HEK293 (cell line): Measurements from ENCODE around the gene FSHR.

ENCODE experiments used
- CTCF ChIA-PET: fragments of 350-600 bp; formaldehyde crosslinking; extraction: SDS; loops from one replicate; lab custom pipeline; 2021; ENCODE audit warnings: antibody characterized with exemption; lab: Yijun Ruan, JAX
- POLR2A ChIA-PET: fragments of 300-600 bp; formaldehyde crosslinking; extraction: SDS; loops from one replicate; lab custom pipeline; 2020; ENCODE audit warnings: antibody characterized with exemption, inconsistent platforms; lab: Yijun Ruan, JAX
- H3K27ac ChIP-seq: fragments of 200-500 bp; sonication (Bioruptor generic); 2 replicates; pipeline ENCODE4 v1.5.1; 2014; ENCODE audit warnings: low read depth, low read length, control low read depth, inconsistent platforms; ENCODE audit errors: extremely low read depth
- H3K36me3 ChIP-seq, 2 experiments: fragments of 200-500 bp in 1 of 2; sonication (Bioruptor generic) in 1 of 2; 1 replicate in 1 of 2; 2 replicates in 1 of 2; pipeline ENCODE4 v1.5.1; 2014 to 2017; ENCODE audit warnings: inconsistent platforms in 2 of 2, low read length in 2 of 2; ENCODE audit not compliant: control insufficient read depth in 2 of 2, insufficient read depth in 1 of 2
- H3K4me1 ChIP-seq: fragments of 200-500 bp; sonication (Bioruptor generic); 2 replicates; pipeline ENCODE4 v1.5.1; 2014; ENCODE audit warnings: mild to moderate bottlenecking, low read length, inconsistent platforms; ENCODE audit not compliant: control insufficient read depth, insufficient read depth
- H3K4me3 ChIP-seq: 2 replicates; pipeline ENCODE4 v1.5.1; 2011; ENCODE audit warnings: low read depth, mild to moderate bottlenecking, control low read depth, low read length, moderate library complexity
- H3K9me3 ChIP-seq: fragments of 200-500 bp; sonication (Bioruptor generic); 2 replicates; pipeline ENCODE4 v1.5.1; 2014; ENCODE audit warnings: low read depth, low read length, inconsistent platforms; ENCODE audit not compliant: control insufficient read depth, insufficient read depth
- HOXA7 ChIP-seq: sonication (generic); formaldehyde crosslinking; IDR thresholded peaks from 2 replicates; pipeline ENCODE4 v1.8.1; 2022; ENCODE audit warnings: missing genetic modification reagents, borderline replicate concordance
- IKZF3 ChIP-seq: fragments of 450-650 bp; IDR thresholded peaks from 2 replicates; pipeline ENCODE4 v1.5.0; 2018; ENCODE audit warnings: missing biosample characterization, mild to moderate bottlenecking, missing genetic modification characterization, moderate library complexity
- MEIS1 ChIP-seq: sonication (generic); formaldehyde crosslinking; IDR thresholded peaks from 2 replicates; pipeline ENCODE4 v1.8.1; 2022; ENCODE audit warnings: missing genetic modification reagents, mild to moderate bottlenecking, borderline replicate concordance
- ZBTB49 ChIP-seq: fragments of 450-650 bp; formaldehyde crosslinking; IDR thresholded peaks from 2 replicates; pipeline ENCODE4 v1.5.1; 2016; ENCODE audit warnings: missing biosample characterization, missing genetic modification characterization, low read depth
- ZBTB8A ChIP-seq: fragments of 450-650 bp; formaldehyde crosslinking; IDR thresholded peaks from 2 replicates; pipeline ENCODE4 v1.5.1; 2016; ENCODE audit warnings: missing biosample characterization, missing genetic modification characterization
- ZFHX2 ChIP-seq: fragments of 450-650 bp; formaldehyde crosslinking; conservative IDR thresholded peaks from 2 replicates; pipeline ENCODE4 v1.5.1; 2016; ENCODE audit warnings: missing biosample characterization, missing genetic modification characterization
- ZNF10 ChIP-seq: fragments of 450-650 bp; formaldehyde crosslinking; IDR thresholded peaks from 2 replicates; pipeline ENCODE4 v1.5.1; 2017; ENCODE audit warnings: missing biosample characterization, missing genetic modification characterization
- ZNF155 ChIP-seq: fragments of 450-650 bp; formaldehyde crosslinking; IDR thresholded peaks from 2 replicates; pipeline ENCODE4 v1.5.1; 2016; ENCODE audit warnings: missing biosample characterization, missing genetic modification characterization
- ZNF157 ChIP-seq: fragments of 450-650 bp; formaldehyde crosslinking; IDR thresholded peaks from 2 replicates; pipeline ENCODE4 v1.5.1; 2016; ENCODE audit warnings: missing biosample characterization, missing genetic modification characterization
- ZNF16 ChIP-seq: fragments of 450-650 bp; formaldehyde crosslinking; IDR thresholded peaks from 2 replicates; pipeline ENCODE4 v1.5.1; 2016; ENCODE audit warnings: low read depth, missing biosample characterization, missing genetic modification characterization
- ZNF174 ChIP-seq: fragments of 450-650 bp; formaldehyde crosslinking; IDR thresholded peaks from 2 replicates; pipeline ENCODE4 v1.5.0; 2017; ENCODE audit warnings: missing biosample characterization, mild to moderate bottlenecking, missing genetic modification characterization
- ZNF18 ChIP-seq: fragments of 450-650 bp; formaldehyde crosslinking; IDR thresholded peaks from 2 replicates; pipeline ENCODE4 v1.5.1; 2016; ENCODE audit warnings: missing biosample characterization, missing genetic modification characterization
- ZNF248 ChIP-seq: fragments of 450-650 bp; formaldehyde crosslinking; IDR thresholded peaks from 2 replicates; pipeline ENCODE4 v1.5.1; 2017; ENCODE audit warnings: missing biosample characterization, missing genetic modification characterization
- ZNF37A ChIP-seq: fragments of 450-650 bp; IDR thresholded peaks from 2 replicates; pipeline ENCODE4 v1.5.1; 2018; ENCODE audit warnings: missing biosample characterization, missing genetic modification characterization
- ZNF555 ChIP-seq: fragments of 450-650 bp; formaldehyde crosslinking; conservative IDR thresholded peaks from 2 replicates; pipeline ENCODE4 v1.5.1; 2017; ENCODE audit warnings: missing biosample characterization, mild to moderate bottlenecking, missing genetic modification characterization, inconsistent platforms
- ZNF600 ChIP-seq: fragments of 450-650 bp; formaldehyde crosslinking; IDR thresholded peaks from 2 replicates; pipeline ENCODE4 v1.5.1; 2016; ENCODE audit warnings: missing biosample characterization, missing genetic modification characterization
- ZNF747 ChIP-seq: fragments of 450-650 bp; formaldehyde crosslinking; IDR thresholded peaks from 2 replicates; pipeline ENCODE4 v1.5.1; 2016; ENCODE audit warnings: missing biosample characterization, missing genetic modification characterization
- ZSCAN16 ChIP-seq: fragments of 450-650 bp; formaldehyde crosslinking; IDR thresholded peaks from 2 replicates; pipeline ENCODE4 v1.5.1; 2016; ENCODE audit warnings: missing biosample characterization, missing genetic modification characterization
- TF ChIP-seq, protein P1 (sequence below): fragments of 450-650 bp; formaldehyde crosslinking; IDR thresholded peaks from 2 replicates; pipeline ENCODE4 v1.5.1; 2016; ENCODE audit warnings: missing biosample characterization, missing genetic modification characterization
- TF ChIP-seq, protein P2 (sequence below): fragments of 450-650 bp; formaldehyde crosslinking; IDR thresholded peaks from 2 replicates; pipeline ENCODE4 v1.5.1; 2016; ENCODE audit warnings: missing biosample characterization, missing genetic modification characterization

Gene FSHR

DNA sequence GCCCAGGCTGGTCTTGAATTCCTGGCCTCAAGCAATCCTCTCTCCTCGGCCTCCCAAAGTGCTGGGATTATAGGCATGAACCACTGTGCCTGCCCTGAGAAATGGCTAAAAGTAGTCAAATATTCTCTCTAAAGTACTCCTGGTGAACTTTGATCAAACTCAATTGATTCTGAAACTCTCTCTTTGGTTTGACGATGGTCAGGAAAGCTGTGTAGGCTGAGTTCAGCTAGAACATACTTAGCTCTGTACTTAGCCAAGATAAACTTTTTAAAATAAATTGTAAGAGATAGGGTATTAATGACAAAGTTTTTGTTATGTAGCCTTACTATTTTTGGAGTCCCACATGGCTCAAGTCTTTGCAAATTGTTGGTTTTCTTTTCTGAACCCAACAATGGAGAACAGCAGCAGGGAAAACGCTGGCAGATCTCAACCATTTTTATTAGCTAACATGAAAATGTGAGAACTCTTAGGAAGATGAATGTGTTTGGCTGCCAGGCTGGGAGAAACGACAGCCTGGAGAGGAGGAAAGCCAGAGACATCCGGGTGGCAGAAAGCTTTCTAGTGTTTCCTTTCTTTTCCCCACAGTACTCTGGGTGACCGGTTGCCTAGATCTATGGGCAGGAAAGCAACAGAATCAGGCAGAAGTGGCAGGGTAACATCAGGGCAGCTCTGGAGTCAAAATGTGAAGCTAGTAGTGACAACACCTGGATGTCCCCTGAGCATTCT is 205.8 kb downstream of the FSHR start:
- Histone ChIP-seq H3K27ac (no peak overlapping the region), H3K36me3 (no peaks in the 10 kb centered on the region)
- POLR2A ChIA-PET: no interaction called here
- TF ChIP-seq, protein P1, sequence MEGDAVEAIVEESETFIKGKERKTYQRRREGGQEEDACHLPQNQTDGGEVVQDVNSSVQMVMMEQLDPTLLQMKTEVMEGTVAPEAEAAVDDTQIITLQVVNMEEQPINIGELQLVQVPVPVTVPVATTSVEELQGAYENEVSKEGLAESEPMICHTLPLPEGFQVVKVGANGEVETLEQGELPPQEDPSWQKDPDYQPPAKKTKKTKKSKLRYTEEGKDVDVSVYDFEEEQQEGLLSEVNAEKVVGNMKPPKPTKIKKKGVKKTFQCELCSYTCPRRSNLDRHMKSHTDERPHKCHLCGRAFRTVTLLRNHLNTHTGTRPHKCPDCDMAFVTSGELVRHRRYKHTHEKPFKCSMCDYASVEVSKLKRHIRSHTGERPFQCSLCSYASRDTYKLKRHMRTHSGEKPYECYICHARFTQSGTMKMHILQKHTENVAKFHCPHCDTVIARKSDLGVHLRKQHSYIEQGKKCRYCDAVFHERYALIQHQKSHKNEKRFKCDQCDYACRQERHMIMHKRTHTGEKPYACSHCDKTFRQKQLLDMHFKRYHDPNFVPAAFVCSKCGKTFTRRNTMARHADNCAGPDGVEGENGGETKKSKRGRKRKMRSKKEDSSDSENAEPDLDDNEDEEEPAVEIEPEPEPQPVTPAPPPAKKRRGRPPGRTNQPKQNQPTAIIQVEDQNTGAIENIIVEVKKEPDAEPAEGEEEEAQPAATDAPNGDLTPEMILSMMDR (tag by site-specific recombination): no peak
- TF ChIP-seq ZNF10 (tag by site-specific recombination): no peak
- no peak for TF ChIP-seq ZSCAN16 (tag by site-specific recombination)
- no peak for TF ChIP-seq ZNF248 (tag by site-specific recombination)
- no peak for TF ChIP-seq ZBTB8A
- TF ChIP-seq ZNF18 (tag by site-specific recombination): no peak
- no peak for TF ChIP-seq MEIS1 (CRISPR knock-in tag)
- TF ChIP-seq, protein P2, sequence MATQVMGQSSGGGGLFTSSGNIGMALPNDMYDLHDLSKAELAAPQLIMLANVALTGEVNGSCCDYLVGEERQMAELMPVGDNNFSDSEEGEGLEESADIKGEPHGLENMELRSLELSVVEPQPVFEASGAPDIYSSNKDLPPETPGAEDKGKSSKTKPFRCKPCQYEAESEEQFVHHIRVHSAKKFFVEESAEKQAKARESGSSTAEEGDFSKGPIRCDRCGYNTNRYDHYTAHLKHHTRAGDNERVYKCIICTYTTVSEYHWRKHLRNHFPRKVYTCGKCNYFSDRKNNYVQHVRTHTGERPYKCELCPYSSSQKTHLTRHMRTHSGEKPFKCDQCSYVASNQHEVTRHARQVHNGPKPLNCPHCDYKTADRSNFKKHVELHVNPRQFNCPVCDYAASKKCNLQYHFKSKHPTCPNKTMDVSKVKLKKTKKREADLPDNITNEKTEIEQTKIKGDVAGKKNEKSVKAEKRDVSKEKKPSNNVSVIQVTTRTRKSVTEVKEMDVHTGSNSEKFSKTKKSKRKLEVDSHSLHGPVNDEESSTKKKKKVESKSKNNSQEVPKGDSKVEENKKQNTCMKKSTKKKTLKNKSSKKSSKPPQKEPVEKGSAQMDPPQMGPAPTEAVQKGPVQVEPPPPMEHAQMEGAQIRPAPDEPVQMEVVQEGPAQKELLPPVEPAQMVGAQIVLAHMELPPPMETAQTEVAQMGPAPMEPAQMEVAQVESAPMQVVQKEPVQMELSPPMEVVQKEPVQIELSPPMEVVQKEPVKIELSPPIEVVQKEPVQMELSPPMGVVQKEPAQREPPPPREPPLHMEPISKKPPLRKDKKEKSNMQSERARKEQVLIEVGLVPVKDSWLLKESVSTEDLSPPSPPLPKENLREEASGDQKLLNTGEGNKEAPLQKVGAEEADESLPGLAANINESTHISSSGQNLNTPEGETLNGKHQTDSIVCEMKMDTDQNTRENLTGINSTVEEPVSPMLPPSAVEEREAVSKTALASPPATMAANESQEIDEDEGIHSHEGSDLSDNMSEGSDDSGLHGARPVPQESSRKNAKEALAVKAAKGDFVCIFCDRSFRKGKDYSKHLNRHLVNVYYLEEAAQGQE (tag by site-specific recombination): no peak
- no peak for TF ChIP-seq ZNF157 (tag by site-specific recombination)
- no peak for TF ChIP-seq HOXA7 (CRISPR knock-in tag)
- no peak for TF ChIP-seq ZBTB49
- no peak for TF ChIP-seq IKZF3 (tag by site-specific recombination)
- no peak for TF ChIP-seq ZNF555 (tag by site-specific recombination)
- no peak for TF ChIP-seq ZNF155 (tag by site-specific recombination)
- TF ChIP-seq ZNF37A (tag by site-specific recombination): no peak
- TF ChIP-seq ZNF747 (tag by site-specific recombination): no peak
- TF ChIP-seq ZNF600 (tag by site-specific recombination): no peak
- no peak for TF ChIP-seq ZFHX2
- TF ChIP-seq ZNF16: no peak
- TF ChIP-seq ZNF174 (tag by site-specific recombination): no peak
- TF ChIP-seq, all 188 proteins: peak for 0
- Histone ChIP-seq H3K9me3 (no peaks in the 10 kb centered on the region), H3K4me1 (no peaks in the 10 kb centered on the region), H3K4me3 (no peak overlapping the region)
- CTCF ChIA-PET: interaction anchor here (0.6 to 0.8 kb wide), 5 partner anchors 174 to 1454 kb away, joined by 3 to 5 read pairs (median 4); no protein-coding TSS in a partner anchor
